ENCODE data around the gene MYRF. TPM values are rescaled to one million over a fixed set of nuclear protein-coding genes. Genes with fewer than 3 reads are reported as not detected.

Gene MYRF
- total and polyA plus RNA-seq, 2 donors (not counting 3 experiments of a cell fraction or from before 2014, with no cell fraction given) = 0.82 to 0.98 TPM

- Histone ChIP-seq H3K9me3 (replicated peaks; ENCODE audit: control insufficient read depth, insufficient read depth, low read length) (no peaks in the 10 kb centered on the region), H3K27me3 (ENCODE audit: control insufficient read depth in 2 of 2, insufficient read depth in 2 of 2, low read length in 2 of 2) (no peaks in the 10 kb centered on the region), H4K20me1 (replicated peaks; ENCODE audit: control insufficient read depth, extremely low read depth, insufficient read depth, low read length) (no peaks in the 10 kb centered on the region), H3K9me1 (replicated peaks; ENCODE audit: control insufficient read depth, extremely low read depth, insufficient read depth, low read length) (no peaks in the 10 kb centered on the region), H3K9ac (replicated peaks; ENCODE audit: extremely low read depth, insufficient read depth, low read length) (no peak overlapping the region), H3K79me2 (ENCODE audit: control insufficient read depth, insufficient read depth, low read length) (no peaks in the 10 kb centered on the region), H3K4me1 (ENCODE audit: control insufficient read depth, extremely low read depth, insufficient read depth, low read length) (no peaks in the 10 kb centered on the region), H3K27ac (ENCODE audit: insufficient read depth, low read depth, low read length) (no peak overlapping the region), H2AFZ (ENCODE audit: low read depth, low read length) (no peak overlapping the region), H3K4me3 (replicated peaks in 1 of 3; ENCODE audit: insufficient read depth in 1 of 3, low read depth in 1 of 3, low read length in 3 of 3) (no peak overlapping the region), H3K36me3 (ENCODE audit: control insufficient read depth in 2 of 2, extremely low read depth in 1 of 2, insufficient read depth in 2 of 2, low read length in 2 of 2) (no peaks in the 10 kb centered on the region), H3K4me2 (ENCODE audit: insufficient read depth, low read length) (no peak overlapping the region)
- dilution Hi-C loops (cut with MboI; ENCODE audit: extremely low pct_ligation_motif_present, low sequenced_read_pairs) (no loop called here), intact Hi-C loops (cut with micrococcal nuclease) (no loop called here)
- CTCF ChIA-PET = interaction anchor here (0.7 kb wide), 1 partner anchor 46 kb away, joined by 3 read pairs; no protein-coding TSS in a partner anchor
- DNase-seq (ENCODE audit: low read depth, low spot score) (no peak), FAIRE-seq (no peak)
- no TSS peak for BruUV-seq (replicated peaks)
- TF ChIP-seq EZH2 (IDR thresholded peaks at IDR 0.05; ENCODE audit: borderline replicate concordance, low read depth, low read length, severe bottlenecking) (no peak), GATA2 (IDR thresholded peaks at IDR 0.05; ENCODE audit: insufficient read depth, insufficient read length, low read depth, low read length) (no peak), POLR2AphosphoS5 (IDR thresholded peaks at IDR 0.05; ENCODE audit: insufficient read depth, low read depth, low read length) (no peak)
- POLR2A ChIA-PET = no interaction called here
These were observed 24.1 kb upstream of the MYRF start for GRCh38 chr11:61728066-61728939.

GRCh38 chr11:61728940-61729219 is 23.6 kb upstream of the MYRF start:
- Histone ChIP-seq H3K9ac (replicated peaks; ENCODE audit: extremely low read depth, insufficient read depth, low read length) (no peak overlapping the region), H3K9me3 (replicated peaks; ENCODE audit: control insufficient read depth, insufficient read depth, low read length) (no peaks in the 10 kb centered on the region), H3K79me2 (ENCODE audit: control insufficient read depth, insufficient read depth, low read length) (no peaks in the 10 kb centered on the region), H3K27ac (ENCODE audit: insufficient read depth, low read depth, low read length) (no peak overlapping the region), H3K36me3 (ENCODE audit: control insufficient read depth in 2 of 2, extremely low read depth in 1 of 2, insufficient read depth in 2 of 2, low read length in 2 of 2) (no peaks in the 10 kb centered on the region), H4K20me1 (replicated peaks; ENCODE audit: control insufficient read depth, extremely low read depth, insufficient read depth, low read length) (no peaks in the 10 kb centered on the region), H3K4me1 (ENCODE audit: control insufficient read depth, extremely low read depth, insufficient read depth, low read length) (no peaks in the 10 kb centered on the region), H2AFZ (ENCODE audit: low read depth, low read length) (no peak overlapping the region), H3K4me3 (replicated peaks in 1 of 3; ENCODE audit: insufficient read depth in 1 of 3, low read depth in 1 of 3, low read length in 3 of 3) (no peak overlapping the region), H3K27me3 (ENCODE audit: control insufficient read depth in 2 of 2, insufficient read depth in 2 of 2, low read length in 2 of 2) (no peaks in the 10 kb centered on the region), H3K4me2 (ENCODE audit: insufficient read depth, low read length) (no peak overlapping the region), H3K9me1 (replicated peaks; ENCODE audit: control insufficient read depth, extremely low read depth, insufficient read depth, low read length) (no peaks in the 10 kb centered on the region)
- intact Hi-C loops (cut with micrococcal nuclease) (no loop called here), dilution Hi-C loops (cut with MboI; ENCODE audit: extremely low pct_ligation_motif_present, low sequenced_read_pairs) (no loop called here)
- POLR2A ChIA-PET = no interaction called here
- DNase-seq (ENCODE audit: low read depth, low spot score) = no peak
- FAIRE-seq = no peak
- CTCF ChIA-PET = interaction anchor here (0.7 kb wide), 1 partner anchor 47 kb away, joined by 3 read pairs; no protein-coding TSS in a partner anchor
- no peak for TF ChIP-seq FOS (IDR thresholded peaks at IDR 0.05; ENCODE audit: borderline replicate concordance, insufficient read depth, low read length)
- no peak for TF ChIP-seq POLR2AphosphoS5 (IDR thresholded peaks at IDR 0.05; ENCODE audit: insufficient read depth, low read depth, low read length)
- TF ChIP-seq MYC (IDR thresholded peaks at IDR 0.05; ENCODE audit: low read depth, low read length) = no peak
- TF ChIP-seq POLR2A (IDR thresholded peaks at IDR 0.05; ENCODE audit: low read depth, low read length) = no peak
- TF ChIP-seq CTCF (IDR thresholded peaks at IDR 0.05; ENCODE audit: extremely low read depth in 1 of 2, insufficient read depth in 1 of 2, low read depth in 1 of 2, low read length in 2 of 2) = no peak
- no peak for TF ChIP-seq GATA2 (IDR thresholded peaks at IDR 0.05; ENCODE audit: insufficient read depth, insufficient read length, low read depth, low read length)
- no peak for TF ChIP-seq EZH2 (IDR thresholded peaks at IDR 0.05; ENCODE audit: borderline replicate concordance, low read depth, low read length, severe bottlenecking)
- no peak for TF ChIP-seq JUN (IDR thresholded peaks at IDR 0.05; ENCODE audit: borderline replicate concordance, insufficient read depth, insufficient read length, low read depth)
- TF ChIP-seq MAX (IDR thresholded peaks at IDR 0.05; ENCODE audit: insufficient read depth, insufficient read length) = no peak
- no TSS peak for BruUV-seq (replicated peaks)
